ENCODE measurements around the gene DLEC1. TPM values are rescaled to one million over a fixed set of nuclear protein-coding genes. Genes with fewer than 3 reads are reported as not detected.

DLEC1 gene
- total RNA-seq, 1 donor from 2014 or later, result 0.54 TPM

DNA sequence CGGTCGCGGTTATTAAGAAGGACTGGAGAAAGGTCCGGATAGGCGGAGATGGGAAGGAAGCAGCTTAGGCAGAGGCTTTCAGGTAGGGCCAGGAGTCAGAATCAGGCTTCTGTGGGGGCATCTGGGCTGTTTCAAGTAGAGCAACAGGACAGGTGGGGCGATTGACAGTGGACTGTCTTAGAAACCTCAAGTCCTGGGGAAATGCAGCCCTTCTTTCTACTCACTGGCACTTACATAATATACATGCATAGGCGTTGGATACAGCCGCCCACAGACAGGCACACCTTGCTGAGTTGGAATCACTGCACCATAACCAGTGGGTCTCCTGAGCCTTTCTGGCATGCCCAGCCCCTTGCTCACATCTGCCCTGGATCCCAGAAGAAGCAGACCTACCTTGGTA is 100.2 kb downstream of the DLEC1 start:
- H3K27ac Mint-ChIP-seq (ENCODE audit: unreplicated experiment), result peak overlapping the region; percentile 58
- H3K4me3 Mint-ChIP-seq (ENCODE audit: unreplicated experiment), result peak overlapping the region; percentile 93

DNA sequence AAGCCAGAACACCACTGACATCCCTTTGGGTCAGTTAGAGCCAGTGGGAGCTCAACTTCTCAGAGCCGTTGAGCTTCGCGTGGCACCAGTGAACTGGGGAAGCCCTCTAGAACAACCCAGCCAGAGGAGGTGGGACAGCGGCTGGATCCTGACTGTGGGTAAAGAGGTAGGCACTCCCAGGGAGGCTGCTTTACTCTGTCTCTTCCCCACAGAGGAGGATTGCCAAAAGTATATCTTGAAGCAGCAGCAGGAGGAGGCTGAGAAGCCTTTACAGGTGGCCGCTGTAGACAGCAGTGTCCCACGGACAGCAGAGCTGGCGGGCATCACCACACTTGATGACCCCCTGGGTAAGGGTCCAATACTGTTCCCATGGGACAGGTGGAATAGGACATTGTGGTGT is 100.6 kb downstream of the DLEC1 start:
- Histone ChIP-seq H3K4me2 (ENCODE audit: low read length) (peak overlapping the region; percentile 92), H3K27me3 (ENCODE audit: insufficient read depth, low read length) (no peaks in the 10 kb centered on the region), H3K27ac (ENCODE audit: low read depth, low read length) (no peak overlapping the region), H3K4me1 (ENCODE audit: insufficient read depth, low read length) (peaks cover 18% of the 10 kb centered on the region), H4K20me1 (ENCODE audit: insufficient read depth, low read length) (peaks cover 14% of the 10 kb centered on the region), H3K4me3 (ENCODE audit: insufficient read depth, low read depth, low read length) (peak overlapping the region; percentile 76), H2AFZ (ENCODE audit: low read depth, low read length) (no peak overlapping the region), H3K79me2 (ENCODE audit: insufficient read depth, low read length) (peaks cover 36% of the 10 kb centered on the region), H3K9ac (ENCODE audit: low read length) (peak overlapping the region; percentile 73), H3K36me3 (ENCODE audit: insufficient read depth, low read length) (no peaks in the 10 kb centered on the region), H3K9me3 (ENCODE audit: insufficient read depth, low read depth, low read length) (no peaks in the 10 kb centered on the region)
- FAIRE-seq, result no peak
- DNase-seq (ENCODE audit: low read depth), result no peak
- Mint-ChIP-seq H3K27me3 (ENCODE audit: low read depth, unreplicated experiment) (no peaks in the 10 kb centered on the region), H3K27ac (ENCODE audit: unreplicated experiment) (no peak overlapping the region), H3K36me3 (ENCODE audit: low read depth, unreplicated experiment) (peaks cover 18% of the 10 kb centered on the region), H3K4me1 (ENCODE audit: low read depth, unreplicated experiment) (peaks cover 31% of the 10 kb centered on the region), H3K9me3 (ENCODE audit: unreplicated experiment) (no peaks in the 10 kb centered on the region), H3K4me3 (ENCODE audit: unreplicated experiment) (peak overlapping the region; percentile 93)
- TF ChIP-seq, protein P1, sequence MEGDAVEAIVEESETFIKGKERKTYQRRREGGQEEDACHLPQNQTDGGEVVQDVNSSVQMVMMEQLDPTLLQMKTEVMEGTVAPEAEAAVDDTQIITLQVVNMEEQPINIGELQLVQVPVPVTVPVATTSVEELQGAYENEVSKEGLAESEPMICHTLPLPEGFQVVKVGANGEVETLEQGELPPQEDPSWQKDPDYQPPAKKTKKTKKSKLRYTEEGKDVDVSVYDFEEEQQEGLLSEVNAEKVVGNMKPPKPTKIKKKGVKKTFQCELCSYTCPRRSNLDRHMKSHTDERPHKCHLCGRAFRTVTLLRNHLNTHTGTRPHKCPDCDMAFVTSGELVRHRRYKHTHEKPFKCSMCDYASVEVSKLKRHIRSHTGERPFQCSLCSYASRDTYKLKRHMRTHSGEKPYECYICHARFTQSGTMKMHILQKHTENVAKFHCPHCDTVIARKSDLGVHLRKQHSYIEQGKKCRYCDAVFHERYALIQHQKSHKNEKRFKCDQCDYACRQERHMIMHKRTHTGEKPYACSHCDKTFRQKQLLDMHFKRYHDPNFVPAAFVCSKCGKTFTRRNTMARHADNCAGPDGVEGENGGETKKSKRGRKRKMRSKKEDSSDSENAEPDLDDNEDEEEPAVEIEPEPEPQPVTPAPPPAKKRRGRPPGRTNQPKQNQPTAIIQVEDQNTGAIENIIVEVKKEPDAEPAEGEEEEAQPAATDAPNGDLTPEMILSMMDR (IDR thresholded peaks at IDR 0.05; ENCODE audit: insufficient read depth, low read depth, low read length), result no peak
- no peak for TF ChIP-seq EZH2 (IDR thresholded peaks at IDR 0.05; ENCODE audit: insufficient read depth, low read length)

More for the DNA sequence above, 100.2 kb downstream of the DLEC1 start:
- H3K4me2 ChIP-seq (ENCODE audit: low read length), result peak overlapping the region; percentile 92
- DNase-seq (ENCODE audit: low read depth) (no peak), FAIRE-seq (no peak)
- H4K20me1 ChIP-seq (ENCODE audit: insufficient read depth, low read length), result peaks cover 18% of the 10 kb centered on the region
- no peaks in the 10 kb centered on the region for H3K36me3 ChIP-seq (ENCODE audit: insufficient read depth, low read length)
- H3K9me3 Mint-ChIP-seq (ENCODE audit: unreplicated experiment), result no peaks in the 10 kb centered on the region
- peak overlapping the region; percentile 73 for H3K9ac ChIP-seq (ENCODE audit: low read length)
- H3K4me1 ChIP-seq (ENCODE audit: insufficient read depth, low read length), result peaks cover 18% of the 10 kb centered on the region
- no peaks in the 10 kb centered on the region for H3K27me3 Mint-ChIP-seq (ENCODE audit: low read depth, unreplicated experiment)
- H3K27me3 ChIP-seq (ENCODE audit: insufficient read depth, low read length), result no peaks in the 10 kb centered on the region
- H3K4me3 ChIP-seq (ENCODE audit: insufficient read depth, low read depth, low read length), result peak overlapping the region; percentile 76
- peaks cover 36% of the 10 kb centered on the region for H3K79me2 ChIP-seq (ENCODE audit: insufficient read depth, low read length)
- H3K4me1 Mint-ChIP-seq (ENCODE audit: low read depth, unreplicated experiment), result peaks cover 33% of the 10 kb centered on the region
- TF ChIP-seq, protein P1 (IDR thresholded peaks at IDR 0.05; ENCODE audit: insufficient read depth, low read depth, low read length), result no peak
- TF ChIP-seq EZH2 (IDR thresholded peaks at IDR 0.05; ENCODE audit: insufficient read depth, low read length), result no peak
- no peaks in the 10 kb centered on the region for H3K9me3 ChIP-seq (ENCODE audit: insufficient read depth, low read depth, low read length)
- peaks cover 21% of the 10 kb centered on the region for H3K36me3 Mint-ChIP-seq (ENCODE audit: low read depth, unreplicated experiment)
- H3K27ac ChIP-seq (ENCODE audit: low read depth, low read length), result no peak overlapping the region
- peak overlapping the region; percentile 92 for H2AFZ ChIP-seq (ENCODE audit: low read depth, low read length)

DNA sequence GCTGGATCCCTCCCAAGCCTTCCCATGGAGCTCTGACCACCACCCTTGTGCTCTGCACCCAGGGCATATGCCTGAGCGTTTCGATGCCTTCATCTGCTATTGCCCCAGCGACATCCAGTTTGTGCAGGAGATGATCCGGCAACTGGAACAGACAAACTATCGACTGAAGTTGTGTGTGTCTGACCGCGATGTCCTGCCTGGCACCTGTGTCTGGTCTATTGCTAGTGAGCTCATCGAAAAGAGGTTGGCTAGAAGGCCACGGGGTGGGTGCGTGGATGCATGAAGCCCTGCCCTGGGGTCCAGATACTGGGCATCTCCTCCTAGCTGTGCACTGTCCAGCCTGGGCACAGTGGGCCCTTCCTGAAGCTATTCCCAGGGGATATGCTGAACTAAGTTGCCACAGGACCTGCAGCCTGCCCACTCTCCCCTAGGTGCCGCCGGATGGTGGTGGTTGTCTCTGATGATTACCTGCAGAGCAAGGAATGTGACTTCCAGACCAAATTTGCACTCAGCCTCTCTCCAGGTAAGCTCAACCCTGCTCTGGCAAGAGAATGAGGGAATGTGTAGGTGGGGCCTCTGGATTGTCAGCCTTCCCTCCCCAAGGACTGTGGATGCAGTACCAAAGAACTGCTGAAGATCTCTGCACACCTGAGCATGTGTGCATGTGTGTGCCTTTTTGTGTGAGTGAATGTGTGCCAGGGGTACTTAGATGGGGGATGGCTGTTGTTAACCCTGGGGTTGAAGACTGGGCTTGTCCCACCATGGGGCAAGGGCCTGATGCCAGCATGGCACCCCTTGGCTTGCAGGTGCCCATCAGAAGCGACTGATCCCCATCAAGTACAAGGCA is 101.5 kb downstream of the DLEC1 start:
- no peak for FAIRE-seq
- no peak overlapping the region for H3K4me3 Mint-ChIP-seq (ENCODE audit: unreplicated experiment)

More for the DNA sequence above, 101.5 kb downstream of the DLEC1 start:
- Histone ChIP-seq H4K20me1 (ENCODE audit: insufficient read depth, low read length) (peaks cover 14% of the 10 kb centered on the region), H3K9me3 (ENCODE audit: insufficient read depth, low read depth, low read length) (no peaks in the 10 kb centered on the region), H3K27ac (ENCODE audit: low read depth, low read length) (no peak overlapping the region), H3K4me1 (ENCODE audit: insufficient read depth, low read length) (peaks cover 18% of the 10 kb centered on the region), H3K4me3 (ENCODE audit: insufficient read depth, low read depth, low read length) (no peak overlapping the region), H2AFZ (ENCODE audit: low read depth, low read length) (no peak overlapping the region), H3K4me2 (ENCODE audit: low read length) (no peak overlapping the region), H3K27me3 (ENCODE audit: insufficient read depth, low read length) (no peaks in the 10 kb centered on the region), H3K79me2 (ENCODE audit: insufficient read depth, low read length) (peaks cover 33% of the 10 kb centered on the region), H3K9ac (ENCODE audit: low read length) (no peak overlapping the region), H3K36me3 (ENCODE audit: insufficient read depth, low read length) (no peaks in the 10 kb centered on the region)
- no peak for TF ChIP-seq EZH2 (IDR thresholded peaks at IDR 0.05; ENCODE audit: insufficient read depth, low read length)
- TF ChIP-seq, protein P1 (IDR thresholded peaks at IDR 0.05; ENCODE audit: insufficient read depth, low read depth, low read length), result no peak
- no peak for DNase-seq (ENCODE audit: low read depth)
- no peak overlapping the region for H3K27ac Mint-ChIP-seq (ENCODE audit: unreplicated experiment)
- no peaks in the 10 kb centered on the region for H3K27me3 Mint-ChIP-seq (ENCODE audit: low read depth, unreplicated experiment)
- no peaks in the 10 kb centered on the region for H3K9me3 Mint-ChIP-seq (ENCODE audit: unreplicated experiment)
- peaks cover 25% of the 10 kb centered on the region for H3K4me1 Mint-ChIP-seq (ENCODE audit: low read depth, unreplicated experiment)
- H3K36me3 Mint-ChIP-seq (ENCODE audit: low read depth, unreplicated experiment), result peaks cover 18% of the 10 kb centered on the region
